Bronchial epithelial cell (primary cell): ENCODE results near the gene ANTXRL. TPM values are rescaled to one million over a fixed set of nuclear protein-coding genes. Genes with fewer than 3 reads are reported as not detected.

Experiments
- DNase-seq: peaks from one replicate; pipeline ENCODE4 v3.0.0-alpha.2; 2010; ENCODE audit warnings: low read depth
- FAIRE-seq: peaks from 2 replicates; lab custom pipeline; 2011; peaks lifted over from hg19 to GRCh38; lab: Jason Lieb, UNC
- H3K27me3 ChIP-seq: 2 replicates; pipeline ENCODE4 v1.5.1; 2011; ENCODE audit warnings: low read length; ENCODE audit not compliant: control insufficient read depth, insufficient read depth
- H3K36me3 ChIP-seq: 2 replicates; pipeline ENCODE4 v1.5.1; 2011; ENCODE audit warnings: low read length; ENCODE audit not compliant: control insufficient read depth, insufficient read depth
- H3K4me3 ChIP-seq: 2 replicates; pipeline ENCODE4 v1.5.1; 2011; ENCODE audit warnings: mild to moderate bottlenecking, low read depth, low read length, control low read depth
- total RNA-seq: library from RNA; depleted of rRNA; stranded (reverse); fragments of >200 nt; gene quantifications from 2 replicates; pipeline ENCODE4 v1.2.1, GENCODE V29; 2014
- TF ChIP-seq, protein P1 (sequence below): IDR thresholded peaks from 2 replicates; pipeline ENCODE4 v1.5.1; 2011; ENCODE audit warnings: mild to moderate bottlenecking, moderate library complexity, low read length, control low read depth, inconsistent platforms; ENCODE audit not compliant: insufficient read depth, severe bottlenecking

The ANTXRL gene
- total RNA-seq, 1 donor from 2014 or later: not detected

- TF ChIP-seq, protein P1, sequence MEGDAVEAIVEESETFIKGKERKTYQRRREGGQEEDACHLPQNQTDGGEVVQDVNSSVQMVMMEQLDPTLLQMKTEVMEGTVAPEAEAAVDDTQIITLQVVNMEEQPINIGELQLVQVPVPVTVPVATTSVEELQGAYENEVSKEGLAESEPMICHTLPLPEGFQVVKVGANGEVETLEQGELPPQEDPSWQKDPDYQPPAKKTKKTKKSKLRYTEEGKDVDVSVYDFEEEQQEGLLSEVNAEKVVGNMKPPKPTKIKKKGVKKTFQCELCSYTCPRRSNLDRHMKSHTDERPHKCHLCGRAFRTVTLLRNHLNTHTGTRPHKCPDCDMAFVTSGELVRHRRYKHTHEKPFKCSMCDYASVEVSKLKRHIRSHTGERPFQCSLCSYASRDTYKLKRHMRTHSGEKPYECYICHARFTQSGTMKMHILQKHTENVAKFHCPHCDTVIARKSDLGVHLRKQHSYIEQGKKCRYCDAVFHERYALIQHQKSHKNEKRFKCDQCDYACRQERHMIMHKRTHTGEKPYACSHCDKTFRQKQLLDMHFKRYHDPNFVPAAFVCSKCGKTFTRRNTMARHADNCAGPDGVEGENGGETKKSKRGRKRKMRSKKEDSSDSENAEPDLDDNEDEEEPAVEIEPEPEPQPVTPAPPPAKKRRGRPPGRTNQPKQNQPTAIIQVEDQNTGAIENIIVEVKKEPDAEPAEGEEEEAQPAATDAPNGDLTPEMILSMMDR: no peak
- FAIRE-seq (no peak), DNase-seq (no peak)
- no peaks in the 10 kb centered on the region for H3K27me3 ChIP-seq
- H3K36me3 ChIP-seq: no peaks in the 10 kb centered on the region
- H3K4me3 ChIP-seq: no peak overlapping the region
These were observed 30.6 kb downstream of the ANTXRL start for GRCh38 chr10:46317370-46317769.

- no peaks in the 10 kb centered on the region for H3K27me3 ChIP-seq
- TF ChIP-seq, protein P1: no peak
- FAIRE-seq (no peak), DNase-seq (no peak)
- no peak overlapping the region for H3K4me3 ChIP-seq
- no peaks in the 10 kb centered on the region for H3K36me3 ChIP-seq
These were observed 31.1 kb downstream of the ANTXRL start for GRCh38 chr10:46317889-46318288.

DNA sequence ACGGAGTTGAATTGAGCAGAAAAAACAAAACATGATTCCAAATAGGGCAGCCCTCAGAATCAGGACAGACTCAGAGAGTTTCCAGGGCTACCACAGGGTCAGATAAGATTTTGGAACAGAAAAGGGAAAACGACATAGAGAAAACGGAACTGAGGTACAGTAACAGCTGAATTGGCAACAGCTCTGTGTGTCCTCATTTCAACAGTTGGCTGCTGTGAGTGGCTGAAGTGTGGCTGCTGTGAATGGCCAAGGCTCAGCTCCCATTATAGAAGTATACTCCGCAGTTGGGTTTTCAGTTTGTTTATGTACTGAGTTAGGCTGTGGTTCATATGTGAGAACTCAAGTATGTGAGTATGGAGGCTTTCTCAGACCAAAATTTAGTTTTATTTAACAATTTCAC lies 32.0 kb downstream of the ANTXRL start:
- no peak for DNase-seq
- no peaks in the 10 kb centered on the region for H3K27me3 ChIP-seq
- TF ChIP-seq, protein P1: no peak
- H3K36me3 ChIP-seq: no peaks in the 10 kb centered on the region
- H3K4me3 ChIP-seq: no peak overlapping the region
- FAIRE-seq: no peak

- DNase-seq (no peak), FAIRE-seq (no peak)
- Histone ChIP-seq H3K36me3 (no peaks in the 10 kb centered on the region), H3K4me3 (no peak overlapping the region), H3K27me3 (no peaks in the 10 kb centered on the region)
- TF ChIP-seq, protein P1: no peak
These were observed 32.6 kb downstream of the ANTXRL start for GRCh38 chr10:46319389-46319788.

GRCh38 chr10:46321770-46322169 lies 35.0 kb downstream of the ANTXRL start:
- FAIRE-seq: no peak
- no peak overlapping the region for H3K4me3 ChIP-seq

GRCh38 chr10:46323176-46323575 lies 36.4 kb downstream of the ANTXRL start:
- no peaks in the 10 kb centered on the region for H3K27me3 ChIP-seq
- DNase-seq: no peak
- H3K4me3 ChIP-seq: no peak overlapping the region
- TF ChIP-seq, protein P1: no peak
- FAIRE-seq: no peak
- no peaks in the 10 kb centered on the region for H3K36me3 ChIP-seq

More at GRCh38 chr10:46321770-46322169, 35.0 kb downstream of the ANTXRL start:
- Histone ChIP-seq H3K36me3 (no peaks in the 10 kb centered on the region), H3K27me3 (no peaks in the 10 kb centered on the region)
- DNase-seq: no peak
- TF ChIP-seq, protein P1: no peak
